Gastrocnemius medialis (tissue), 4 donors: Measurements from ENCODE around the gene MAD1L1.

ENCODE experiments used
- POLR2A ChIP-seq, 2 donors: fragments of 450-650 bp; IDR thresholded peaks; one replicate each; pipeline ENCODE4 v1.6.1; 2017; ENCODE audit warnings: antibody characterized with exemption in 2 of 2, mild to moderate bottlenecking in 2 of 2, moderate library complexity in 2 of 2
- TF ChIP-seq, protein P1 (sequence below), 5 experiments: fragments of 450-650 bp in 3 of 5; fragments of 200-600 bp in 2 of 5; sonication (generic) in 2 of 5; IDR thresholded peaks in 4 of 5; conservative IDR thresholded peaks in 1 of 5; 1 replicate in 4 of 5; 2 replicates in 1 of 5; pipeline ENCODE4 v1.5.1; 2016 to 2019; ENCODE audit warnings: antibody characterized with exemption in 5 of 5, mild to moderate bottlenecking in 3 of 5, moderate library complexity in 3 of 5

DNA sequence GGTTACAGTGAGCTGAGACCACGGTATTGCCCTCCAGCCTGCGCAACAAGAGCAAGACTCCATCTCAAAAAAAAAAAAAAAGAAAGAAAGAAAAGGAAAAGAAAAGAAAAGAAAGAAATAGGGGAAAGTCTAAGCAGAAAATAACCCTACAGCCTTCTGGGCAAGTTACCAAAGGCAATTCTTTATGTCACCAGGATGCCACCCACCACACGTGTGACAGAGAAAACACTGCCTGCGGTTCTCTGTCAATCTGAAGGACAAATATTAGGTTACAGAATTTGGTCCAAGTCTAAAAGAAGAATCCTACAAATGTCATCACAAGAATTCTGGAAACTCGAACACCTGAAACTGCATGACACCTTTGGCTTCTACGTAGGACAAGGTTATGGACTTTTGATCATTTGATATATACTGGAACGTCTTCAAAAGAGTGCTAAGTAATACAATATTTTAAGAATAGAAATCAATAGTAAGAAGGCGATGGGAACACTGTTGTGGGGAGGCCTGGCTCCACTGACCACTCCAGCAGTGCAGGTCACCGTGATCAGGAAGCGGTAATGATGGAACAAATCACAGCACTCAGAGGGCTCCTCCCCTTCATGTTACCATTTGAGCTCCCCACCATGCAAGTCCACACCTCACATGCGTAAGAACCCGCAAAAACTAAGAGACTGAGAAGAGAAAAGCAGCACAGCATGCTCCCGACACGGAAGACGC, 75.8 kb downstream of the MAD1L1 start:
- TF ChIP-seq, protein P1, sequence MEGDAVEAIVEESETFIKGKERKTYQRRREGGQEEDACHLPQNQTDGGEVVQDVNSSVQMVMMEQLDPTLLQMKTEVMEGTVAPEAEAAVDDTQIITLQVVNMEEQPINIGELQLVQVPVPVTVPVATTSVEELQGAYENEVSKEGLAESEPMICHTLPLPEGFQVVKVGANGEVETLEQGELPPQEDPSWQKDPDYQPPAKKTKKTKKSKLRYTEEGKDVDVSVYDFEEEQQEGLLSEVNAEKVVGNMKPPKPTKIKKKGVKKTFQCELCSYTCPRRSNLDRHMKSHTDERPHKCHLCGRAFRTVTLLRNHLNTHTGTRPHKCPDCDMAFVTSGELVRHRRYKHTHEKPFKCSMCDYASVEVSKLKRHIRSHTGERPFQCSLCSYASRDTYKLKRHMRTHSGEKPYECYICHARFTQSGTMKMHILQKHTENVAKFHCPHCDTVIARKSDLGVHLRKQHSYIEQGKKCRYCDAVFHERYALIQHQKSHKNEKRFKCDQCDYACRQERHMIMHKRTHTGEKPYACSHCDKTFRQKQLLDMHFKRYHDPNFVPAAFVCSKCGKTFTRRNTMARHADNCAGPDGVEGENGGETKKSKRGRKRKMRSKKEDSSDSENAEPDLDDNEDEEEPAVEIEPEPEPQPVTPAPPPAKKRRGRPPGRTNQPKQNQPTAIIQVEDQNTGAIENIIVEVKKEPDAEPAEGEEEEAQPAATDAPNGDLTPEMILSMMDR (IDR thresholded peaks at IDR 0.05 in 4 of 5, conservative IDR thresholded peaks at IDR 0.05 in 1 of 5), result no peak
- TF ChIP-seq POLR2A (IDR thresholded peaks at IDR 0.05), result no peak
